Activated T-cell treated with anti-CD3 and anti-CD28 coated beads for 24 hours (primary cell): ENCODE measurements around the gene RFX1.
"Not testable (repeated sequence)": the region's sequence is repeated elsewhere in the genome, so short reads cannot be mapped to it uniquely, and the experiment has no call there.

Experiments
- DNase-seq: peaks from one replicate; pipeline ENCODE4 v3.0.0-alpha.2; 2020; ENCODE audit warnings: low read depth

Gene RFX1

DNA sequence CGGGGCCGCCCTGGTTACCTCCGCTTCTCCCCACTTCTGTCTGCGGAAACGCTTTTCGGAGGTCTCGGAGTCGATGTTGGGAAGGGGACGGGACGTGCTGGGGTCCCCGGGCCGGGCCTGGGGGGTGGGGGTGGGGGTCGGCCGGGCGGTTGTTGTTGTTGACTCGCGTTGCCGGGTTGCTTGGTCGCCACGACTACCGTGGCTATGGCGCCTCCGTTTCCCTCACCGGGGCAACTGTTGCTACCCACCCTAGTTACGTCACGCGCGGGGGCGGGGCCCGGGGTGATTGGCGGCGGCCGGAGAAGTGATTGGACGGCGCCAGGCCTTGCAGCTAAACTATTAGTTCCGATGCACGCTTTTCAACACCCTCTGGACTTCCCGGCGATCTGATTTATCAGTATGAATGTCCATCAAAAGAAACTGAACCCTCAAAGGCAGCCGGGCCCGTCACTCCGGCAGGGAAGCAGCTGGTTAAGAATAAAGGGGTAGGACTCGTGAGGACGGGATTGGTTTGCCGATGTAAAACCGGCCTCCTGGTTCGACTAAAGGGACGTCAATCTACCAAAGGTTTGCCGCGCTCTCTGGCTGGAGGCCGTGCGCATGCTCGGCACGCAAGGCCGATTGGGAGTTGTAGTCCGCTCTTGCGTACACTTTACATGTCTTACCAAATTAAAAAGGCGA lies at the start of gene RFX1:
Gene RFX1 (minus strand): TSS at position 236 of the 681 bp plus-strand sequence. CDS start 12,477 bp downstream, outside the sequence.
- peak; percentile 100 for DNase-seq

DNA sequence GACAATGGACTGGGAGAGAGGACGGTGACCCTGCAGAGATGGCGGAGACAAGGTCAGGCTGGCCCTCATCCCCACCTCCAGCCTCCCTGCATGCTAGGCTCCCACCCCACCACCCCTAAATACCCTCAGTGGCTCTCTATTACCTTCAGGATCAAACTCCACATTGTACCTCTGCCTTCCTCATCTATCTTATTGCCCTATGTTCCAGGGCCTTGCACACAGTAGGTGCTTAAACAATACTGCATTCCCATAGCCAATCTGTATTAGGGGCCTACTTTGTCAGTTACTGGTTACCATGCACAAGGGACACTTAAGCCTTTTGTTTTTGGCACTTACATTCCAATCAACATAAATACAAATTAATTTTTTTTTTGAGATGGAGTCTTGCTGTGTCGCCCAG lies 49.3 kb upstream of the RFX1 start:
- DNase-seq = no peak

DNA sequence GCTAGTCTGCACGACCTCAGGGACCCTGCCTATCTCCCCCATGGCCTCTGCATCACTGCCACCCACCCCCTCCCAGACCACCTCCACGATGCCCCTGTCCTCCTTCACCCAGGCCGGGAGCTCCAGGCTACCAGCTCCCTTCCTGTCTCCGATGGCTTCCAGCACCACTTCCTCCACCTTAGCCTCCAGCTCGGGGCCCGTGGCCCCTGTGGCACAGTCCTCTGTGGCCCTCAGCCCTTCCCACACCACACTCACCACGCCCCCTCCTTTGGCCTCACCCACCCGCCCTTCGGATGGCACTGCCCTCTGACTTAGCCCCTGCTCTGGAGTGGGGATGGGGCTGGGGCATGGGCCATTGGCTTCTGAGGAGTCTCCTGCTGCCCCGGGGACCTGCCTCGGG lies 48.6 kb upstream of the RFX1 start:
- DNase-seq = no peak

- no peak for DNase-seq
Measured at GRCh38 chr19:14054099-14054498, 48.0 kb upstream of the RFX1 start.

GRCh38 chr19:14053500-14053899 lies 47.4 kb upstream of the RFX1 start:
- no peak for DNase-seq

- no peak for DNase-seq
Measured at GRCh38 chr19:14053032-14053431, 46.9 kb upstream of the RFX1 start.

DNA sequence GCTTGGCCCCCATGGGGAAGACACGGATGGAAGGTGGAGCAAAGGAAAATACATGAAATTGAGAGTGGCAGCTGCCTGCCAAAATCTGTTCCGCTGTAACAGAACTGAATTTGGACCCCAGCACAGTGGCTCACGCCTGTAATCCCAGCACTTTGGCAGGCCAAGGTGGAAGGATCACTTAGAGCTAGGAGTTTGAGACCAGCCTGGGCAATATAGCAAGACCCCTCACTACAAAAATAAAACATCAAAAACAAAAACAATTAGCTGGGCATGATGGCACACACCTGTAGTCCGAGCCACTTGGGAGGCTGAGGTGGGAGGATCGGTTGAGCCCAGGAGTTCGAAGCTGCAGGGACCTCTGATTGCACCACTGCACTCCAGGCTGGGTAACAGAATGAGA lies 46.4 kb upstream of the RFX1 start:
- DNase-seq = no peak

- no peak for DNase-seq
Measured at GRCh38 chr19:14051980-14052379, 45.9 kb upstream of the RFX1 start.

- not testable (repeated sequence) for DNase-seq
Measured at GRCh38 chr19:14050961-14051360, 44.8 kb upstream of the RFX1 start.

GRCh38 chr19:14050512-14050911 lies 44.4 kb upstream of the RFX1 start:
- no peak for DNase-seq

GRCh38 chr19:14048443-14049153 lies 42.5 kb upstream of the RFX1 start:
- peak; percentile 73 for DNase-seq

- DNase-seq = not testable (repeated sequence)
Measured at GRCh38 chr19:14047866-14048265, 41.7 kb upstream of the RFX1 start.

DNA sequence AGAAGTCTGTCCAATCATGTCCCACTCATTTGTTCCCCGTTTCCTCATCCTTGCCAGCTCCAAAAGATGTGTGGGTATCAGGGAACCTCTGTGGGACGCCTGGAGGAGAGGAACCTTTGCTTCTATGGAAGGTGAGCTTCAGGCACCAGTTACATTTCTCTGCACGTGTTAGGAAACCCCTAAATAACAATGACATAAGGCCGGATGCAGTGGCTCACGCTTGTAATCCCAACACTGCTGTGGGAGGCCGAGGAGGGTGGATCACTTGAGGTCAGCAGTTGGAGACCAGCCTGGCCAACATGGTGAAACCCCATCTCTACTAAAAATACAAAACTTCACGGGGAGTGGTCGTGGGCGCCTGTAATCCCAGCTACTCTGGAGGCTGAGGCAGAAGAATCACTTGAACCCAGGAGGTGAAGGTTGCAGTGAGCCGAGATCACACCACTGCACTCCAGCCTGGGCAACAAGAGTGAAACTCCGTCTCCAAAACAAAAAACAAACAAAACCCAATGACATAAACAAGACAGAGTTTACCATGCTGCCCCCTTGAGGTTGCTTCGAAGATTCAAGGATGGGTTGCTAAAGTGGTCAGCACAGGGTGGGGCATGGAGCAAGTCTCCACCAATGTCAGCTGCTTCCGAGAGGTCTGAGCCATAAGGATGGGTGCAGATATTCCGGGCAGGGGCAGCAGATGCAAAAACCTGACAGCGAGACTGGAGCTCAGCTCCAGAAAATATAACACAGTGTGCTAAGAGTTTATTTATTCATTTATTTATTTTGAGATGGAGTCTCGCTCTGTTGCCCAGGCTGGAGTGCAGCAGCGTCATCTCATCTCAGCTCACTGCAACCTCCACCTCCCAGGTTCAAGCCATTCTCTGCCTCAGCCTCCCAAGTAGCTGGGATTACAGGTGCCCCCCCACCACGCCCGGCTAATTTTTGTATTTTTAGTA lies 36.8 kb upstream of the RFX1 start:
- DNase-seq = not testable (repeated sequence)

- DNase-seq = no peak
Measured at GRCh38 chr19:14039181-14039580, 33.1 kb upstream of the RFX1 start.

GRCh38 chr19:14035706-14036105 lies 29.6 kb upstream of the RFX1 start:
- no peak for DNase-seq

DNA sequence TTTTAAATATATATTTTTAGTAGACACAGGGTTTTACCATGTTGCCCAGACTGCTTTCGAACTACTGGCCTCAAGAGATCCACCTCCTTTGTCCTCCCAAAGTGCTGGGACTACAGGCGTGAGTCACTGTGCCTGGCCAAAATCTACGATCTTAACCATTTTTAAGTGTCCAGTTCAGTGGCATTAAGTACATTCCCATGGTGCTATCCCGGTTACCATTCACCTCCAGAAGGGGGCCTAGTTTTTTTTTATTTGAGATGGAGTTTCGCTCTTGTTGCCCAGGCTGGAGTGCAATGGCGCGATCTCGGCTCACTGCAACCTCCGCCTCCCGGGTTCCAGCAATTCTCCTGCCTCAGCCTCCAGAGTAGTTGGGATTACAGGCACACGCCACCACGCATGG lies 29.0 kb upstream of the RFX1 start:
- DNase-seq = not testable (repeated sequence)

DNA sequence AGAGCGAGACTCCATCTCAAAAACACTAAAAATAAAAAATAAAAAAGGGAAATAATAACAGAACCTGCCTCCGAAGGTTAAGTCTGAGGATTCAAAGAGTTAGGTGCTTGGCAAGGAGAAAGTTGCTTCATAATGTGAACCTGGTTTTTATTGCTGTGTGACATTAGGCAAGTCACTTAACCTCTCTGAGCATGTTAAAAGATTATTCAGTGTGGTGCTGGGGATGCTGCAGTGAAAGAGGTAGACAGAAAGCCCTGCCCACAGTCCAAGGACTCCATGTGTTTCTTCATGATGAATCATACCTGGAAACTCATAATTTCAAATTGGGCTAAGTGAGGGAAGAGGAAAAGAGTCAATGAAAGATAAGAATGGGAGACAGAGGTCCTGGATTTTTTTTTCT lies 27.8 kb upstream of the RFX1 start:
- no peak for DNase-seq

- peak; percentile 67 for DNase-seq
Measured at GRCh38 chr19:14031719-14032480, 25.8 kb upstream of the RFX1 start, which contains the start of gene IL27RA. IL27RA (plus strand) TSS chr19:14031762; CDS start chr19:14031873, 111 bp downstream.

DNA sequence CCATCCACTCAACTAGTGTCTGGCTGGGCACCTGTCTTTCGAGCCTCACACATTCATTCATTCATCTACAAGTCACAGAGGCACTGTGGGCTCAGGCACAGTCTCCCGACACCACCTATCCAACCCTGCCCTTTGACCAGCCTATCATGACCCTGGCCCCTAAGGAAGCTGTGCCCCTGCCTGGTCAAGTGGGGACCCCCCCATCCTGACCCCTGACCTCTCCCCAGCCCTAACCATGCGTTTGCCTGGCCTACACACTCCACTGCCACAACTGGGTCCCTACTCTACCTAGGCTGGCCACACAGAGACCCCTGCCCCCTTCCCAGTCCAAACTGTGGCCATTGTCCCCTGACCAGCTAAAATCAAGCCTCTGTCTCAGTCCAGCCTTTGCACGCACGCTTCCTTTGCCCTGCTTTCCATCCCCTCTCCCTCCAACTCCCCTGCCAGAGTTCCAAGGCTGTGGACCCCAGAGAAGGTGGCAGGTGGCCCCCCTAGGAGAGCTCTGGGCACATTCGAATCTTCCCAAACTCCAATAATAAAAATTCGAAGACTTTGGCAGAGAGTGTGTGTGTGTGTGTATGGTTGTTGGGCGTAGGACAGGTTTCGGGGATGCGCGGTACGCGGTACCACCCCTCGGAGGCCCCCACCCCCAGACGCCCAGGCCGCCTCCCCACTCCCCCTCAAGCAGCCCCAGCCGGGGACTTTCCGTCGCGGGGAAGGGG lies 25.0 kb upstream of the RFX1 start:
- no peak for DNase-seq

GRCh38 chr19:14028901-14029300 lies 22.8 kb upstream of the RFX1 start:
- DNase-seq = no peak

GRCh38 chr19:14027856-14028450 lies 21.8 kb upstream of the RFX1 start, which contains the start of gene RLN3:
RLN3 (plus strand) TSS chr19:14028148; CDS start chr19:14028205, 57 bp downstream.
- no peak for DNase-seq
